SH-SY5Y (cell line): ENCODE measurements around the gene CD3G.

Experiments
- GATA2 ChIP-seq: IDR thresholded peaks from 2 replicates; pipeline ENCODE4 v1.6.1; 2011; ENCODE audit warnings: mild to moderate bottlenecking, low read depth, low read length
- GATA3 ChIP-seq: IDR thresholded peaks from 2 replicates; pipeline ENCODE4 v1.6.1; 2011; ENCODE audit warnings: low read depth, mild to moderate bottlenecking, low read length, moderate library complexity

DNA sequence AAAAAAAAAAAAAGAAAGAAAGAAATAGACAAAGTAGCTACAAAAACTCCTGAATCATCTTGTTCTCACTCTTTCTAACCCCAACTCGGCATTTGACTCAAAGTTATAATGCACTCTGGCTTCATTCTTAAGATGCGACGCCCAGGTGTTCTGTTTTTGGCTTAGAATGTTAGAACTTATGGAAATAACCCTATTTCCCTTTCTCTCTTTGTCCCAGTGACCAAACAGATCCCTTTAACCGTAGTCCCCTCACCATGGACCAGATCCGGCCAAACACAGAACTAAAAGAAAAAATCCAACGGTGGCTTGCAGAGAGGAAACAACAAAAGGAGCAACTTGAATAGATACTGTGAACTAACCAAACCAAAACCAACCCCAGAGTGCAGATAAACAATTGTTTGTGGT lies 52.0 kb downstream of the CD3G start:
- TF ChIP-seq GATA2, result no peak
- TF ChIP-seq GATA3, result no peak
